Neural cell (in vitro differentiated cells): ENCODE results near the gene NCBP3. TPM values are rescaled to one million over a fixed set of nuclear protein-coding genes. Genes with fewer than 3 reads are reported as not detected.

Source experiments
- H2AFZ ChIP-seq: fragments of 200-600, 300-800 bp; sonication (generic), shearing (Covaris generic); 2 replicates; pipeline ENCODE4 v1.6.0; 2014; ENCODE audit warnings: low read depth, mild to moderate bottlenecking, antibody characterized with exemption, low read length, moderate library complexity
- H3F3A ChIP-seq: fragments of 200-600 bp; shearing (Covaris generic); 2 replicates; pipeline ENCODE4 v1.6.1; 2016; ENCODE audit warnings: mild to moderate bottlenecking, moderate library complexity, mixed read lengths, antibody characterized with exemption, low read length; ENCODE audit not compliant: insufficient read depth, poor library complexity, severe bottlenecking
- H3K27ac ChIP-seq: fragments of 200-600, 300-800 bp; sonication (generic), shearing (Covaris generic); 2 replicates; pipeline ENCODE4 v1.5.1; 2014; ENCODE audit warnings: mild to moderate bottlenecking, low read length, moderate library complexity
- H3K27me3 ChIP-seq: fragments of 300-800, 200-600 bp; sonication (generic), shearing (Covaris generic); 2 replicates; pipeline ENCODE4 v1.6.0; 2014; ENCODE audit warnings: mild to moderate bottlenecking, low read depth, low read length, moderate library complexity; ENCODE audit not compliant: insufficient read depth
- H3K36me3 ChIP-seq: fragments of 300-800, 200-600 bp; sonication (generic), shearing (Covaris generic); 2 replicates; pipeline ENCODE4 v1.5.1; 2014; ENCODE audit warnings: mild to moderate bottlenecking, antibody characterized with exemption, low read length, moderate library complexity; ENCODE audit not compliant: insufficient read depth
- H3K4me2 ChIP-seq: fragments of 300-800, 200-600 bp; sonication (generic), shearing (Covaris generic); 2 replicates; pipeline ENCODE4 v1.6.0; 2014; ENCODE audit warnings: mild to moderate bottlenecking, low read length
- H3K4me3 ChIP-seq: fragments of 300-800, 200-600 bp; sonication (generic), shearing (Covaris generic); 2 replicates; pipeline ENCODE4 v1.5.1; 2014; ENCODE audit warnings: mild to moderate bottlenecking, low read length, moderate library complexity
- H3K79me2 ChIP-seq: fragments of 200-600 bp; shearing (Covaris generic); replicated peaks from 2 replicates; pipeline ENCODE4 v1.6.0; 2014; ENCODE audit warnings: mild to moderate bottlenecking, low read length, moderate library complexity; ENCODE audit not compliant: insufficient read depth
- H3K9ac ChIP-seq: fragments of 300-800, 200-600 bp; sonication (generic), shearing (Covaris generic); 2 replicates; pipeline ENCODE4 v1.6.1; 2016; ENCODE audit warnings: mild to moderate bottlenecking, low read length, mixed read lengths
- H3K9me2 ChIP-seq: fragments of 200-600 bp; shearing (Covaris generic); 2 replicates; pipeline ENCODE4 v1.6.1; 2016; ENCODE audit warnings: mild to moderate bottlenecking, low read length, mixed read lengths; ENCODE audit not compliant: insufficient read depth
- H3K9me3 ChIP-seq: fragments of 200-600, 300-800 bp; sonication (generic), shearing (Covaris generic); 2 replicates; pipeline ENCODE4 v1.6.1; 2016; ENCODE audit warnings: mild to moderate bottlenecking, mixed run types, low read length, moderate library complexity, mixed read lengths
- H4K20me1 ChIP-seq: fragments of 200-600 bp; shearing (Covaris generic); 2 replicates; pipeline ENCODE4 v1.6.1; 2016; ENCODE audit warnings: mild to moderate bottlenecking, mixed run types; ENCODE audit not compliant: insufficient read depth
- CTCF ChIP-seq: fragments of 450-650 bp; IDR thresholded peaks from 2 replicates; pipeline ENCODE4 v1.5.1; 2014; ENCODE audit warnings: antibody characterized with exemption, mild to moderate bottlenecking, moderate library complexity; ENCODE audit not compliant: poor library complexity, severe bottlenecking
- EP300 ChIP-seq: fragments of 450-650 bp; conservative IDR thresholded peaks from 2 replicates; pipeline ENCODE4 v1.6.1; 2014; ENCODE audit warnings: antibody characterized with exemption, mild to moderate bottlenecking, moderate library complexity; ENCODE audit not compliant: poor library complexity, severe bottlenecking
- EZH2 ChIP-seq: fragments of 200-600, 300-800 bp; shearing (Covaris generic), sonication (generic); IDR thresholded peaks from 2 replicates; pipeline ENCODE4 v1.6.1; 2014; ENCODE audit warnings: antibody characterized with exemption, low read length, borderline replicate concordance, mild to moderate bottlenecking; ENCODE audit not compliant: insufficient read depth, poor library complexity, severe bottlenecking
- MXI1 ChIP-seq: fragments of 450-650 bp; conservative IDR thresholded peaks from 2 replicates; pipeline ENCODE4 v1.6.1; 2014; ENCODE audit warnings: antibody characterized with exemption, mild to moderate bottlenecking; ENCODE audit not compliant: poor library complexity, severe bottlenecking
- POLR2AphosphoS5 ChIP-seq: IDR thresholded peaks from 2 replicates; pipeline ENCODE4 v1.6.1; 2012
- RAD21 ChIP-seq: fragments of 450-650 bp; conservative IDR thresholded peaks from 2 replicates; pipeline ENCODE4 v1.6.1; 2014; ENCODE audit warnings: antibody characterized with exemption, mild to moderate bottlenecking, moderate library complexity
- SMC3 ChIP-seq: fragments of 450-650 bp; conservative IDR thresholded peaks from 2 replicates; pipeline ENCODE4 v1.6.1; 2014; ENCODE audit warnings: antibody characterized with exemption, mild to moderate bottlenecking, moderate library complexity; ENCODE audit not compliant: poor library complexity
- TAF1 ChIP-seq: IDR thresholded peaks from 2 replicates; pipeline ENCODE4 v1.6.1; 2012; ENCODE audit warnings: low read depth
- polyA plus RNA-seq: library from polyadenylated mRNA; depleted of rRNA; stranded (reverse); fragments of >200 nt; gene quantifications from 2 replicates; pipeline ENCODE4 v1.2.3, GENCODE V29; 2014
- TF ChIP-seq, protein P1 (sequence below): IDR thresholded peaks from 2 replicates; pipeline ENCODE4 v1.6.1; 2012; ENCODE audit warnings: borderline replicate concordance

NCBP3 gene
- polyA plus RNA-seq, 1 donor from 2014 or later, result 132 TPM

- Histone ChIP-seq H3K9ac (no peak overlapping the region), H3K4me2 (no peak overlapping the region), H2AFZ (no peak overlapping the region), H3K79me2 (no peaks in the 10 kb centered on the region), H3K27ac (no peak overlapping the region), H3K27me3 (no peaks in the 10 kb centered on the region), H4K20me1 (no peaks in the 10 kb centered on the region), H3F3A (no peaks in the 10 kb centered on the region), H3K9me2 (no peaks in the 10 kb centered on the region), H3K36me3 (no peaks in the 10 kb centered on the region), H3K9me3 (no peaks in the 10 kb centered on the region), H3K4me3 (no peak overlapping the region)
- TF ChIP-seq, protein P1, sequence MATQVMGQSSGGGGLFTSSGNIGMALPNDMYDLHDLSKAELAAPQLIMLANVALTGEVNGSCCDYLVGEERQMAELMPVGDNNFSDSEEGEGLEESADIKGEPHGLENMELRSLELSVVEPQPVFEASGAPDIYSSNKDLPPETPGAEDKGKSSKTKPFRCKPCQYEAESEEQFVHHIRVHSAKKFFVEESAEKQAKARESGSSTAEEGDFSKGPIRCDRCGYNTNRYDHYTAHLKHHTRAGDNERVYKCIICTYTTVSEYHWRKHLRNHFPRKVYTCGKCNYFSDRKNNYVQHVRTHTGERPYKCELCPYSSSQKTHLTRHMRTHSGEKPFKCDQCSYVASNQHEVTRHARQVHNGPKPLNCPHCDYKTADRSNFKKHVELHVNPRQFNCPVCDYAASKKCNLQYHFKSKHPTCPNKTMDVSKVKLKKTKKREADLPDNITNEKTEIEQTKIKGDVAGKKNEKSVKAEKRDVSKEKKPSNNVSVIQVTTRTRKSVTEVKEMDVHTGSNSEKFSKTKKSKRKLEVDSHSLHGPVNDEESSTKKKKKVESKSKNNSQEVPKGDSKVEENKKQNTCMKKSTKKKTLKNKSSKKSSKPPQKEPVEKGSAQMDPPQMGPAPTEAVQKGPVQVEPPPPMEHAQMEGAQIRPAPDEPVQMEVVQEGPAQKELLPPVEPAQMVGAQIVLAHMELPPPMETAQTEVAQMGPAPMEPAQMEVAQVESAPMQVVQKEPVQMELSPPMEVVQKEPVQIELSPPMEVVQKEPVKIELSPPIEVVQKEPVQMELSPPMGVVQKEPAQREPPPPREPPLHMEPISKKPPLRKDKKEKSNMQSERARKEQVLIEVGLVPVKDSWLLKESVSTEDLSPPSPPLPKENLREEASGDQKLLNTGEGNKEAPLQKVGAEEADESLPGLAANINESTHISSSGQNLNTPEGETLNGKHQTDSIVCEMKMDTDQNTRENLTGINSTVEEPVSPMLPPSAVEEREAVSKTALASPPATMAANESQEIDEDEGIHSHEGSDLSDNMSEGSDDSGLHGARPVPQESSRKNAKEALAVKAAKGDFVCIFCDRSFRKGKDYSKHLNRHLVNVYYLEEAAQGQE, result no peak
- TF ChIP-seq TAF1 (no peak), EZH2 (no peak), POLR2AphosphoS5 (no peak), SMC3 (no peak), EP300 (no peak), CTCF (no peak), RAD21 (no peak), MXI1 (no peak)
These were observed 44.3 kb downstream of the NCBP3 start for GRCh38 chr17:3801792-3802191.

DNA sequence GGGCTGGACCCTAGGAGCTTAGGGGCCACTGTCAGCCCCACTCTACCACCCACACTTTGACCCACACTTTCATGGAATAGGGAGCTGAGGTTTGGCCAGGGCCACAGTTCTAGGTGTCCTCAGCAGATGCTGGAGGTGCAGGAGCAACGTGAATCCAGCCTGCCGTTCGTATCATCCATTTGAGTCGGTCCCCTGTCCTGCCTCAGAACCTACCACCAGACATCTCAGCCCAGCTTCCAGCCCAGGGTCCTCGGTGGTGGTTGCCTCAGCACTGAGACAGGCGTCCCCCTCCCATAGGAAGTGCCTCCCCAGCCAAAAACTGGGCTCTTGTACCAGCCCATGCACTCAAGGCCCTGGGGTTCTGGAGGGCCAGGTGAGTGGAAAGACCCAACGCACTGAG is 44.7 kb downstream of the NCBP3 start:
- Histone ChIP-seq H3K9me2 (no peaks in the 10 kb centered on the region), H3K27me3 (no peaks in the 10 kb centered on the region), H2AFZ (no peak overlapping the region), H3K79me2 (no peaks in the 10 kb centered on the region), H3K4me2 (no peak overlapping the region), H4K20me1 (no peaks in the 10 kb centered on the region), H3K36me3 (no peaks in the 10 kb centered on the region), H3K9ac (no peak overlapping the region), H3K4me3 (no peak overlapping the region), H3K27ac (no peak overlapping the region), H3F3A (no peaks in the 10 kb centered on the region), H3K9me3 (no peaks in the 10 kb centered on the region)
- TF ChIP-seq, protein P1, result no peak
- no peak for TF ChIP-seq TAF1
- no peak for TF ChIP-seq SMC3
- TF ChIP-seq EP300, result no peak
- no peak for TF ChIP-seq MXI1
- TF ChIP-seq RAD21, result no peak
- no peak for TF ChIP-seq CTCF
- TF ChIP-seq EZH2, result no peak
- TF ChIP-seq POLR2AphosphoS5, result no peak
